HG03558 (cell line): ENCODE results near the gene SNX30.

Experiments used
- ATAC-seq: cut with Tn5 transposase; IDR thresholded peaks from one replicate; pipeline ENCODE4 v1.9.1; 2021; ENCODE audit warnings: moderate number of reproducible peaks; ENCODE audit not compliant: unreplicated experiment; ENCODE audit errors: extremely low read depth

The SNX30 gene

GRCh38 chr9:112870556-112870955 lies 120.0 kb downstream of the SNX30 start:
- no peak for ATAC-seq

- no peak for ATAC-seq
Measured at GRCh38 chr9:112872019-112872418, 121.5 kb downstream of the SNX30 start.

- ATAC-seq, result no peak
Measured at GRCh38 chr9:112873773-112874405, 123.3 kb downstream of the SNX30 start.

- ATAC-seq, result no peak
Measured at GRCh38 chr9:112878752-112879151, 128.2 kb downstream of the SNX30 start.

- no peak for ATAC-seq
Measured at GRCh38 chr9:112880650-112881049, 130.1 kb downstream of the SNX30 start.

GRCh38 chr9:112881331-112881730 lies 130.8 kb downstream of the SNX30 start:
- no peak for ATAC-seq

- no peak for ATAC-seq
Measured at GRCh38 chr9:112884101-112884500, 133.5 kb downstream of the SNX30 start.

GRCh38 chr9:112884721-112885120 lies 134.2 kb downstream of the SNX30 start:
- ATAC-seq, result no peak

GRCh38 chr9:112885324-112885723 lies 134.8 kb downstream of the SNX30 start:
- ATAC-seq, result no peak

GRCh38 chr9:112886351-112886750 lies 135.8 kb downstream of the SNX30 start:
- ATAC-seq, result no peak

GRCh38 chr9:112887381-112887780 lies 136.8 kb downstream of the SNX30 start:
- ATAC-seq, result no peak

GRCh38 chr9:112890106-112891081 lies 139.8 kb downstream of the SNX30 start, which contains the start of gene SLC46A2:
Gene SLC46A2, minus strand, starts transcription at chr9:112890876. Its CDS starts 195 bp downstream, at chr9:112890681.
- no peak for ATAC-seq

GRCh38 chr9:112891521-112891920 lies 141.0 kb downstream of the SNX30 start:
- no peak for ATAC-seq

- ATAC-seq, result no peak
Measured at GRCh38 chr9:112892981-112893380, 142.4 kb downstream of the SNX30 start.

- ATAC-seq, result no peak
Measured at GRCh38 chr9:112894041-112894440, 143.5 kb downstream of the SNX30 start.

- ATAC-seq, result no peak
Measured at GRCh38 chr9:112894699-112895098, 144.1 kb downstream of the SNX30 start.

GRCh38 chr9:112896131-112896530 lies 145.6 kb downstream of the SNX30 start:
- ATAC-seq, result no peak

- no peak for ATAC-seq
Measured at GRCh38 chr9:112898872-112899311, 148.3 kb downstream of the SNX30 start.

GRCh38 chr9:112900488-112900887 lies 149.9 kb downstream of the SNX30 start:
- no peak for ATAC-seq

- ATAC-seq, result no peak
Measured at GRCh38 chr9:112900901-112901300, 150.3 kb downstream of the SNX30 start.

- no peak for ATAC-seq
Measured at GRCh38 chr9:112905084-112905483, 154.5 kb downstream of the SNX30 start.
